ENCODE measurements around the gene BPGM.

The BPGM gene

DNA sequence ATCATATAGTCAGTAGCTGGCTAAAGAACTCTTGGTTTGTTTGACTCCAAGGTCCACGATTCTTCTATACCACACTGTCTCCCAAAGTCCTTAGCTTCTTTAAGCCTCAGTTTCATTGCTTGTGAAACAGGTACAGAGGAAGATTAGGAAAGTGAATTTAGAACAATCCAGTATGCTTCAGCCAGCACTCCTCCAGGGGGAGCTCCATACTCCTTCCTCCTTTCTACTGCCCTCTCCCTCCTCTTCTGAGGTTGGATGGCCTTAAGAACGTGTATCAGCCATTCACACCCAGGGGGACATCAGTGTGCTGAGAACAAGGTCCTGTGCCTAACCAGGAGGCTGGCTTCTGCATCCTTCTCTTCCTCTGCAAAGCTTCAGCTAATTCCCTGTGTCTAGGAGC is 78.0 kb downstream of the BPGM start:
- DNase-seq, result no peak

DNA sequence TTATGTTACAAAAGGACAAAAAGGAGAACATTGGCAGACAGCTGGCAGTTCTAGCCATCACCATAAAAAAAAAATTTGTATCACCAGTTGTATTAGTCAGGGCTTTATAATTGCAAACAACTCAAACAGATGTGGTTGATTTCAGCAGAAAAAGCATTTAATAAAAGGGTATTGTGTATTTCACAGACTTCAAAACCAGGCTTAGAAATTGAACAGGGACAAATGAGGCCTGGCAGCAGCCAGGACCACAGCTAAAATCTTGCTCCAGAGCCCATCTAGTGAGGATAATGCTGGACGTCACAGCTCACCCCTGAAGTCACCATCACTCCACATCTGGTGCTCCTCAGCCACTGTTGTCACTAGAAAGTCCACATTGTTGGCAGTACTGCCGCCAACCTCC is 79.9 kb downstream of the BPGM start:
- DNase-seq, result no peak

- no peak for DNase-seq
Observed at GRCh38 chr7:134727711-134728110, 81.1 kb downstream of the BPGM start.

All from NCI-H1930 (cell line).